Endodermal cell (in vitro differentiated cells): Measurements from ENCODE around the gene GJA8. TPM values are rescaled to one million over a fixed set of nuclear protein-coding genes. Genes with fewer than 3 reads are reported as not detected.

Experiments used
- DNase-seq: peaks from one replicate; pipeline ENCODE4 v3.0.0-alpha.2; 2017
- H3K27ac ChIP-seq: 2 replicates; pipeline ENCODE4 v1.5.1; 2013; ENCODE audit warnings: mild to moderate bottlenecking, low read depth, low read length, moderate library complexity
- H3K27me3 ChIP-seq: 2 replicates; pipeline ENCODE4 v1.6.1; 2013; ENCODE audit warnings: mild to moderate bottlenecking, low read length, moderate library complexity; ENCODE audit not compliant: insufficient read depth, control insufficient read depth, poor library complexity, severe bottlenecking
- H3K36me3 ChIP-seq: 2 replicates; pipeline ENCODE4 v1.7.0; 2013; ENCODE audit warnings: mild to moderate bottlenecking, low read length, moderate library complexity; ENCODE audit not compliant: control insufficient read depth, insufficient read depth
- H3K4me1 ChIP-seq: one replicate; pipeline ENCODE4 v1.7.0; 2013; ENCODE audit warnings: low read length; ENCODE audit not compliant: control insufficient read depth, insufficient read depth
- H3K4me3 ChIP-seq: 2 replicates; pipeline ENCODE4 v1.5.1; 2013; ENCODE audit warnings: mild to moderate bottlenecking, low read length, moderate library complexity
- H3K9ac ChIP-seq: 2 replicates; pipeline ENCODE4 v1.6.1; 2013; ENCODE audit warnings: mild to moderate bottlenecking, low read length, moderate library complexity; ENCODE audit not compliant: poor library complexity, severe bottlenecking; ENCODE audit errors: extremely low read depth
- H3K9me3 ChIP-seq: 2 replicates; pipeline ENCODE4 v1.6.1; 2013; ENCODE audit warnings: mild to moderate bottlenecking, low read length, moderate library complexity; ENCODE audit not compliant: control insufficient read depth
- H3K27ac Mint-ChIP-seq: 2 replicates; pipeline ENCODE4 v1.8.0; 2020; ENCODE audit warnings: mixed read lengths
- H3K27me3 Mint-ChIP-seq: 2 replicates; pipeline ENCODE4 v1.8.0; 2021; ENCODE audit warnings: mild to moderate bottlenecking, mixed read lengths; ENCODE audit not compliant: insufficient read depth
- H3K36me3 Mint-ChIP-seq: 2 replicates; pipeline ENCODE4 v1.8.0; 2020; ENCODE audit warnings: low read depth, mixed read lengths
- H3K4me1 Mint-ChIP-seq: 2 replicates; pipeline ENCODE4 v1.8.0; 2020; ENCODE audit warnings: mixed read lengths
- H3K4me3 Mint-ChIP-seq: 2 replicates; pipeline ENCODE4 v1.8.0; 2020; ENCODE audit warnings: mild to moderate bottlenecking, moderate library complexity, mixed read lengths
- H3K9me3 Mint-ChIP-seq: 2 replicates; pipeline ENCODE4 v1.8.0; 2020; ENCODE audit warnings: mild to moderate bottlenecking, mixed read lengths
- WGBS, 2 experiments: methylation state at CpG; one replicate each; pipeline versions ENCODE4 v1.1.5 to v1.1.7; 2013; ENCODE audit warnings: missing lambda C conversion rate in 2 of 2, mixed read lengths in 1 of 2; ENCODE audit not compliant: insufficient coverage in 1 of 2, insufficient read length in 1 of 2; 5-methylcytosine and 5-hydroxymethylcytosine counted together
- total RNA-seq, 2 donors: library from RNA; stranded (reverse); fragmentation: NEBNext Ultra II Directional in 1 of 2; extraction: Animal tissue kit (Norgen Biotek cat#: 25700) in 1 of 2; gene quantifications; 2 replicates in 1 of 2; 3 replicates in 1 of 2; pipeline ENCODE4 v1.2.1, GENCODE V29; 2021
- TF ChIP-seq, protein P1 (sequence below): fragments of 200-600 bp; sonication (generic); conservative IDR thresholded peaks from 2 replicates; pipeline ENCODE4 v1.5.0; 2021; ENCODE audit warnings: antibody characterized with exemption, mild to moderate bottlenecking

Gene GJA8
- total RNA-seq, 2 donors from 2014 or later = not detected

DNA sequence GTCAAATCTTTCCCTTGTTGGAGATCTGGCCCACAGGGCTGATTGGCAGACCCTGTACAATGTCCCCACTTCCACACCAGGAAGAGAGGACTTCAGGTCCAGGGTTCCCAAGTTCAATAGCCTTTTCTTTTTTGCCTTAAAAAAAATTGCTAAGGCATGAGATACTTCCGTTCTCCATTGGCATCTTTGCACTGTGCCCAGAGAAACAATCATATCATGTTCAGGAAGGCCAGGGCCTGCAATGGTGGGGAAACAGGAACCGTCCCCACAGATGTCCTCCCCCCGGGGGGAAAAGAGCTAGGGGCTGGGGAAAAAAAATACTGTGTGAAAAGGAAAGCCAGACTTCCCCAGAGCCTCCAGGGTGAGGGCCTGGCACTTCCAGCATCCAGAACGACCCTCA lies 24.6 kb upstream of the GJA8 start:
- Mint-ChIP-seq H3K9me3 (peaks cover 9% of the 10 kb centered on the region), H3K36me3 (no peaks in the 10 kb centered on the region), H3K4me3 (no peak overlapping the region), H3K27ac (no peak overlapping the region), H3K27me3 (peaks cover 23% of the 10 kb centered on the region), H3K4me1 (peaks cover 1% of the 10 kb centered on the region)
- Histone ChIP-seq H3K9me3 (peaks cover 13% of the 10 kb centered on the region), H3K4me1 (no peaks in the 10 kb centered on the region), H3K27me3 (peaks cover 9% of the 10 kb centered on the region), H3K27ac (no peak overlapping the region), H3K9ac (no peak overlapping the region), H3K4me3 (no peak overlapping the region), H3K36me3 (no peaks in the 10 kb centered on the region)
- 88 to 95% methylated on average over 1 to 4 of the region's 4 CpGs for WGBS, 2 experiments
- TF ChIP-seq, protein P1, sequence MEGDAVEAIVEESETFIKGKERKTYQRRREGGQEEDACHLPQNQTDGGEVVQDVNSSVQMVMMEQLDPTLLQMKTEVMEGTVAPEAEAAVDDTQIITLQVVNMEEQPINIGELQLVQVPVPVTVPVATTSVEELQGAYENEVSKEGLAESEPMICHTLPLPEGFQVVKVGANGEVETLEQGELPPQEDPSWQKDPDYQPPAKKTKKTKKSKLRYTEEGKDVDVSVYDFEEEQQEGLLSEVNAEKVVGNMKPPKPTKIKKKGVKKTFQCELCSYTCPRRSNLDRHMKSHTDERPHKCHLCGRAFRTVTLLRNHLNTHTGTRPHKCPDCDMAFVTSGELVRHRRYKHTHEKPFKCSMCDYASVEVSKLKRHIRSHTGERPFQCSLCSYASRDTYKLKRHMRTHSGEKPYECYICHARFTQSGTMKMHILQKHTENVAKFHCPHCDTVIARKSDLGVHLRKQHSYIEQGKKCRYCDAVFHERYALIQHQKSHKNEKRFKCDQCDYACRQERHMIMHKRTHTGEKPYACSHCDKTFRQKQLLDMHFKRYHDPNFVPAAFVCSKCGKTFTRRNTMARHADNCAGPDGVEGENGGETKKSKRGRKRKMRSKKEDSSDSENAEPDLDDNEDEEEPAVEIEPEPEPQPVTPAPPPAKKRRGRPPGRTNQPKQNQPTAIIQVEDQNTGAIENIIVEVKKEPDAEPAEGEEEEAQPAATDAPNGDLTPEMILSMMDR = no peak
- no peak for DNase-seq

GRCh38 chr1:147879911-147880310 lies 22.7 kb upstream of the GJA8 start:
- H3K36me3 Mint-ChIP-seq = no peaks in the 10 kb centered on the region

DNA sequence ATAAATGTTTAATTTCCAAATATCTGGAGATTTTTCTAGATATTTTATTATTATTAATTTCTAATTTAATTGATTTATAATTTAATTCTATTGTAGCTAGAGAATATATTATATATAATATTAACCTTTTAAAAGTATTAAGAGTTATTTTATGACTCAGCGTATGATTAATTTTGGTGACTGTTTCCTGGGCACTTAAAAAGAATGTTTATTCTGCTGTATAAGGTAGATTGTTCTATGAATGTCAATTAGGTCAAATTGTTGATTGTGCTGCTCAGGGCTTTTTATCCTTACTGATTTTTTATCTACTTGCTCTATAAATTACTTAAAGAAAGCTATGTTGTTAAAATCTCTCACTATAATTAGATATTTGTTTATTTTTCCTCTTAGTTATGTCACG lies 20.1 kb upstream of the GJA8 start:
- WGBS, 2 experiments = 100% methylated on average over 2 of the region's 2 CpGs; no CpG with 5 or more reads in 1 of the 2 experiments
- TF ChIP-seq, protein P1 = no peak
- no peaks in the 10 kb centered on the region for H3K4me1 ChIP-seq
- H3K36me3 Mint-ChIP-seq = no peaks in the 10 kb centered on the region
- peaks cover 9% of the 10 kb centered on the region for H3K9me3 Mint-ChIP-seq
- no peak overlapping the region for H3K27ac Mint-ChIP-seq
- no peak overlapping the region for H3K27ac ChIP-seq
- H3K4me3 ChIP-seq = no peak overlapping the region
- H3K9me3 ChIP-seq = peaks cover 13% of the 10 kb centered on the region
- no peak overlapping the region for H3K4me3 Mint-ChIP-seq
- no peaks in the 10 kb centered on the region for H3K36me3 ChIP-seq
- no peak for DNase-seq
- peaks cover 17% of the 10 kb centered on the region for H3K27me3 ChIP-seq
- H3K9ac ChIP-seq = no peak overlapping the region
- peaks cover 37% of the 10 kb centered on the region for H3K27me3 Mint-ChIP-seq
- H3K4me1 Mint-ChIP-seq = peaks cover 1% of the 10 kb centered on the region

More at GRCh38 chr1:147879911-147880310, 22.7 kb upstream of the GJA8 start:
- no peak overlapping the region for H3K9ac ChIP-seq
- H3K27me3 ChIP-seq = peaks cover 9% of the 10 kb centered on the region
- H3K27me3 Mint-ChIP-seq = peaks cover 32% of the 10 kb centered on the region
- peaks cover 9% of the 10 kb centered on the region for H3K9me3 Mint-ChIP-seq
- TF ChIP-seq, protein P1 = no peak
- H3K27ac ChIP-seq = no peak overlapping the region
- peaks cover 1% of the 10 kb centered on the region for H3K4me1 Mint-ChIP-seq
- DNase-seq = no peak
- H3K4me3 ChIP-seq = no peak overlapping the region
- peaks cover 13% of the 10 kb centered on the region for H3K9me3 ChIP-seq
- no peaks in the 10 kb centered on the region for H3K4me1 ChIP-seq
- H3K36me3 ChIP-seq = no peaks in the 10 kb centered on the region
- no peak overlapping the region for H3K27ac Mint-ChIP-seq
- H3K4me3 Mint-ChIP-seq = no peak overlapping the region
